H9 (cell line): ENCODE results near the gene MUS81. TPM values are rescaled to one million over a fixed set of nuclear protein-coding genes. Genes with fewer than 3 reads are reported as not detected.

Experiments used
- DNase-seq: peaks from one replicate; pipeline ENCODE4 v3.0.0-alpha.2; 2017
- H2AFZ ChIP-seq: one replicate; pipeline ENCODE4 v1.6.1; 2013; ENCODE audit warnings: mild to moderate bottlenecking, low read length, control low read depth, moderate library complexity
- H2AK5ac ChIP-seq: 2 replicates; pipeline ENCODE4 v1.6.1; 2013; ENCODE audit warnings: low read length, control low read depth, mixed read lengths; ENCODE audit not compliant: insufficient read length
- H2BK120ac ChIP-seq: one replicate; pipeline ENCODE4 v1.6.1; 2013; ENCODE audit warnings: low read depth, mild to moderate bottlenecking, low read length, control low read depth, inconsistent platforms; ENCODE audit not compliant: poor library complexity, severe bottlenecking
- H2BK12ac ChIP-seq: 2 replicates; pipeline ENCODE4 v1.6.1; 2013; ENCODE audit warnings: low read length, control low read depth, mixed read lengths, low read depth; ENCODE audit not compliant: insufficient read length
- H2BK15ac ChIP-seq: 2 replicates; pipeline ENCODE4 v1.6.1; 2013; ENCODE audit warnings: low read depth, low read length, control low read depth
- H2BK20ac ChIP-seq: one replicate; pipeline ENCODE4 v1.6.1; 2013; ENCODE audit warnings: low read depth, mild to moderate bottlenecking, low read length, control low read depth, inconsistent platforms; ENCODE audit not compliant: poor library complexity, severe bottlenecking
- H2BK5ac ChIP-seq: 2 replicates; pipeline ENCODE4 v1.6.1; 2013; ENCODE audit warnings: low read length, control low read depth, mixed read lengths; ENCODE audit not compliant: insufficient read length
- H3K14ac ChIP-seq: 2 replicates; pipeline ENCODE4 v1.6.1; 2013; ENCODE audit warnings: low read length, control low read depth; ENCODE audit not compliant: insufficient read depth
- H3K18ac ChIP-seq: 2 replicates; pipeline ENCODE4 v1.6.1; 2013; ENCODE audit warnings: low read depth, mild to moderate bottlenecking, mixed read lengths, low read length, control low read depth; ENCODE audit not compliant: insufficient read length
- H3K23ac ChIP-seq: 2 replicates; pipeline ENCODE4 v1.6.1; 2013; ENCODE audit warnings: low read length, control low read depth, mixed read lengths, low read depth; ENCODE audit not compliant: insufficient read length
- H3K23me2 ChIP-seq: 2 replicates; pipeline ENCODE4 v1.6.1; 2013; ENCODE audit warnings: low read depth, mild to moderate bottlenecking, mixed read lengths, low read length, control low read depth; ENCODE audit not compliant: insufficient read length, poor library complexity, severe bottlenecking
- H3K27ac ChIP-seq: 2 replicates; pipeline ENCODE4 v1.5.1; 2013; ENCODE audit warnings: low read length, control low read depth, mixed read lengths, low read depth; ENCODE audit not compliant: insufficient read length
- H3K27me3 ChIP-seq: 2 replicates; pipeline ENCODE4 v1.6.1; 2013; ENCODE audit warnings: low read length, control low read depth, inconsistent platforms; ENCODE audit not compliant: insufficient read depth
- H3K4ac ChIP-seq: 2 replicates; pipeline ENCODE4 v1.6.1; 2013; ENCODE audit warnings: low read depth, mild to moderate bottlenecking, control low read depth, inconsistent platforms, low read length, moderate library complexity
- H3K4me1 ChIP-seq: 2 replicates; pipeline ENCODE4 v1.6.1; 2013; ENCODE audit warnings: low read length, control low read depth, inconsistent platforms; ENCODE audit not compliant: insufficient read depth
- H3K4me2 ChIP-seq: 2 replicates; pipeline ENCODE4 v1.6.1; 2013; ENCODE audit warnings: low read length, control low read depth, mixed read lengths; ENCODE audit not compliant: insufficient read length, insufficient read depth
- H3K56ac ChIP-seq: 2 replicates; pipeline ENCODE4 v1.6.1; 2013; ENCODE audit warnings: low read depth, mild to moderate bottlenecking, mixed read lengths, low read length, control low read depth; ENCODE audit not compliant: insufficient read length
- H3K79me1 ChIP-seq: 2 replicates; pipeline ENCODE4 v1.6.1; 2013; ENCODE audit warnings: low read depth, mild to moderate bottlenecking, moderate library complexity, low read length, control low read depth, inconsistent platforms; ENCODE audit not compliant: insufficient read depth, poor library complexity, severe bottlenecking
- H3K79me2 ChIP-seq: 2 replicates; pipeline ENCODE4 v1.6.1; 2013; ENCODE audit warnings: low read length, control low read depth, inconsistent platforms; ENCODE audit not compliant: insufficient read depth
- H3K9ac ChIP-seq: 2 replicates; pipeline ENCODE4 v1.6.1; 2013; ENCODE audit warnings: low read length, control low read depth, mixed read lengths; ENCODE audit not compliant: insufficient read length; ENCODE audit errors: extremely low read depth
- H3K9me3 ChIP-seq: one replicate; pipeline ENCODE4 v1.6.1; 2013; ENCODE audit warnings: low read depth, low read length, inconsistent platforms; ENCODE audit not compliant: control insufficient read depth
- H3T11ph ChIP-seq: one replicate; pipeline ENCODE4 v1.6.1; 2013; ENCODE audit warnings: mild to moderate bottlenecking, low read length, control low read depth, inconsistent platforms
- H4K20me1 ChIP-seq: one replicate; pipeline ENCODE4 v1.6.1; 2013; ENCODE audit not compliant: control insufficient read depth, insufficient read length, insufficient read depth
- H4K5ac ChIP-seq: 2 replicates; pipeline ENCODE4 v1.6.1; 2013; ENCODE audit warnings: low read depth, mild to moderate bottlenecking, mixed read lengths, low read length, control low read depth; ENCODE audit not compliant: insufficient read length
- H4K8ac ChIP-seq: replicated peaks from 2 replicates; pipeline ENCODE4 v1.6.1; 2013; ENCODE audit warnings: low read length, control low read depth, mixed read lengths, low read depth; ENCODE audit not compliant: insufficient read length
- H4K91ac ChIP-seq: 2 replicates; pipeline ENCODE4 v1.6.1; 2013; ENCODE audit warnings: low read depth, mild to moderate bottlenecking, moderate library complexity, mixed read lengths, low read length, control low read depth; ENCODE audit not compliant: insufficient read length
- H3K27ac Mint-ChIP-seq, 3 experiments: 2 replicates in 2 of 3; 3 replicates in 1 of 3; pipeline ENCODE4 v1.8.0; 2020 to 2021; ENCODE audit warnings: mixed read lengths in 3 of 3, mild to moderate bottlenecking in 1 of 3, moderate library complexity in 1 of 3
- H3K27me3 Mint-ChIP-seq: 2 replicates; pipeline ENCODE4 v1.8.0; 2021; ENCODE audit warnings: low read depth, mild to moderate bottlenecking, moderate library complexity, mixed read lengths
- H3K36me3 Mint-ChIP-seq, 3 experiments: 2 replicates in 2 of 3; 3 replicates in 1 of 3; pipeline ENCODE4 v1.8.0; 2020 to 2021; ENCODE audit warnings: low read depth in 3 of 3, mixed read lengths in 3 of 3; ENCODE audit not compliant: insufficient read depth in 1 of 3
- H3K4me1 Mint-ChIP-seq, 2 experiments: 2 replicates each; pipeline ENCODE4 v1.8.0; 2020; ENCODE audit warnings: mixed read lengths in 2 of 2
- H3K4me3 Mint-ChIP-seq, 2 experiments: 2 replicates in 1 of 2; 3 replicates in 1 of 2; pipeline ENCODE4 v1.8.0; 2020 to 2021; ENCODE audit warnings: mild to moderate bottlenecking in 2 of 2, mixed read lengths in 2 of 2, moderate library complexity in 1 of 2
- H3K9me3 Mint-ChIP-seq, 2 experiments: 2 replicates in 1 of 2; 3 replicates in 1 of 2; pipeline ENCODE4 v1.8.0; 2020; ENCODE audit warnings: mild to moderate bottlenecking in 2 of 2, mixed read lengths in 2 of 2, moderate library complexity in 1 of 2
- WGBS: extraction: QIAGEN DNeasy Blood & Tissue Kit; methylation state at CpG from one replicate; pipeline ENCODE4 v1.1.7; 2013; ENCODE audit warnings: missing lambda C conversion rate, low lambda C conversion rate, mixed read lengths; ENCODE audit not compliant: insufficient read length; ENCODE audit errors: extremely low coverage; 5-methylcytosine and 5-hydroxymethylcytosine counted together
- total RNA-seq: library from RNA; stranded (reverse); gene quantifications from 2 replicates; pipeline ENCODE4 v1.2.1, GENCODE V29; 2021
- TF ChIP-seq, protein P1 (sequence below): fragments of 200-600 bp; sonication (generic); conservative IDR thresholded peaks from 3 replicates; pipeline ENCODE4 v1.8.0; 2021; ENCODE audit warnings: antibody characterized with exemption, mild to moderate bottlenecking

MUS81 gene
- total RNA-seq, 1 experiment from 2014 or later: 49.2 TPM

DNA sequence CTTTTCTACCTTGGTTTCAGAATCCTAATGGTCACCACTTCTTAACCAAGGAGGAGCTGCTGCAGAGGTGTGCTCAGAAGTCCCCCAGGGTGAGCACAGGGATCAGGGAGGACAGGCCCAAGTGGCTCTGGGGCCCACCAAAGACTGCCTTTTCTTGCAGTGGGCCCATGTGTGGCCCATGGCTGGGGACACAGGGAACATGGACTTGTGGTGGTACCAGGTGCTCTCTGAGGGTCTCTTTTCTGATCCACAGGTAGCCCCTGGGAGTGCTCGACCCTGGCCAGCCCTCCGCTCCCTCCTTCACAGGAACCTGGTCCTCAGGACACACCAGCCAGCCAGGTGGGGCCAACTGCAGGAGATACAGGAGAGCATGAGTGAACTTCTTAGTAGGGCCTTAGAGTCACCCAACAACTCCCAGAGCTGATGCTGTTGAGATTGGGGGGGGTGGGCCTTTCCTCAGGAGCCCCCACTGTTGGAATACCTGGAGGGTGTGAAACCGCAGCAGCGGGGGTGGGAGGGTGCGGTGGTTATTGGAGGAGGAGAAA, 2.0 kb downstream of the MUS81 start:
- no peak overlapping the region for H4K5ac ChIP-seq
- no peak overlapping the region for H3K27ac ChIP-seq
- H3K27ac Mint-ChIP-seq: no peak overlapping the region
- peaks cover 19% of the 10 kb centered on the region for H3K23me2 ChIP-seq
- H3K79me2 ChIP-seq: no peaks in the 10 kb centered on the region; the same call in 1 of the 2 replicates
- no peak overlapping the region for H3T11ph ChIP-seq
- no peaks in the 10 kb centered on the region for H3K9me3 ChIP-seq
- no peak overlapping the region for H3K4me2 ChIP-seq
- no peak overlapping the region for H4K8ac ChIP-seq
- H3K9ac ChIP-seq: no peak overlapping the region
- H3K4me1 ChIP-seq: no peaks in the 10 kb centered on the region
- H3K23ac ChIP-seq: no peak overlapping the region
- H3K9me3 Mint-ChIP-seq: peaks cover 0 to 3% of the 10 kb centered on the region in 2 experiments; a peak in 1 of 5 replicates
- H3K36me3 Mint-ChIP-seq: peaks cover 24 to 41% (median 40%) of the 10 kb centered on the region in 3 experiments; a peak in 6 of 7 replicates
- DNase-seq: peak; percentile 15
- no peak overlapping the region for H2AFZ ChIP-seq
- H2BK12ac ChIP-seq: no peak overlapping the region
- no CpG with 5 or more reads among the region's 5 CpGs for WGBS
- no peak overlapping the region for H3K4ac ChIP-seq
- H3K18ac ChIP-seq: no peak overlapping the region
- peak overlapping the region; percentile 50 to 78; a peak in 4 of 5 replicates for H3K4me3 Mint-ChIP-seq
- peaks cover 21 to 24% of the 10 kb centered on the region in 2 experiments for H3K4me1 Mint-ChIP-seq
- H3K27me3 ChIP-seq: no peaks in the 10 kb centered on the region
- no peak overlapping the region for H2BK5ac ChIP-seq
- no peak overlapping the region for H4K91ac ChIP-seq
- no peaks in the 10 kb centered on the region for H3K79me1 ChIP-seq
- no peak overlapping the region for H2BK15ac ChIP-seq
- H4K20me1 ChIP-seq: peaks cover 2% of the 10 kb centered on the region
- H3K56ac ChIP-seq: no peak overlapping the region
- H3K27me3 Mint-ChIP-seq: peaks cover under 1% of the 10 kb centered on the region; the same call in 1 of the 2 replicates
- TF ChIP-seq, protein P1, sequence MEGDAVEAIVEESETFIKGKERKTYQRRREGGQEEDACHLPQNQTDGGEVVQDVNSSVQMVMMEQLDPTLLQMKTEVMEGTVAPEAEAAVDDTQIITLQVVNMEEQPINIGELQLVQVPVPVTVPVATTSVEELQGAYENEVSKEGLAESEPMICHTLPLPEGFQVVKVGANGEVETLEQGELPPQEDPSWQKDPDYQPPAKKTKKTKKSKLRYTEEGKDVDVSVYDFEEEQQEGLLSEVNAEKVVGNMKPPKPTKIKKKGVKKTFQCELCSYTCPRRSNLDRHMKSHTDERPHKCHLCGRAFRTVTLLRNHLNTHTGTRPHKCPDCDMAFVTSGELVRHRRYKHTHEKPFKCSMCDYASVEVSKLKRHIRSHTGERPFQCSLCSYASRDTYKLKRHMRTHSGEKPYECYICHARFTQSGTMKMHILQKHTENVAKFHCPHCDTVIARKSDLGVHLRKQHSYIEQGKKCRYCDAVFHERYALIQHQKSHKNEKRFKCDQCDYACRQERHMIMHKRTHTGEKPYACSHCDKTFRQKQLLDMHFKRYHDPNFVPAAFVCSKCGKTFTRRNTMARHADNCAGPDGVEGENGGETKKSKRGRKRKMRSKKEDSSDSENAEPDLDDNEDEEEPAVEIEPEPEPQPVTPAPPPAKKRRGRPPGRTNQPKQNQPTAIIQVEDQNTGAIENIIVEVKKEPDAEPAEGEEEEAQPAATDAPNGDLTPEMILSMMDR: no peak
- no peak overlapping the region for H2AK5ac ChIP-seq
- H2BK20ac ChIP-seq: no peak overlapping the region
- H3K14ac ChIP-seq: no peak overlapping the region
- no peak overlapping the region for H2BK120ac ChIP-seq
